HL-60 (cell line): ENCODE measurements around the gene CAMK1D.

Experiments used
- GABPA ChIP-seq: IDR thresholded peaks from 2 replicates; pipeline ENCODE4 v1.6.1; 2012; ENCODE audit warnings: low read depth
- POLR2AphosphoS5 ChIP-seq: IDR thresholded peaks from 2 replicates; pipeline ENCODE4 v1.6.1; 2012; ENCODE audit warnings: low read depth
- SPI1 ChIP-seq: IDR thresholded peaks from 2 replicates; pipeline ENCODE4 v1.6.1; 2012; ENCODE audit warnings: low read depth, mild to moderate bottlenecking, borderline replicate concordance
- TF ChIP-seq, protein P1 (sequence below): IDR thresholded peaks from one replicate; pipeline ENCODE4 v1.5.1; 2011; ENCODE audit warnings: low read length, control low read depth, inconsistent platforms; ENCODE audit not compliant: insufficient read depth
- TF ChIP-seq, protein P2 (sequence below): IDR thresholded peaks from 2 replicates; pipeline ENCODE4 v1.6.1; 2012; ENCODE audit warnings: low read depth; ENCODE audit not compliant: insufficient replicate concordance

DNA sequence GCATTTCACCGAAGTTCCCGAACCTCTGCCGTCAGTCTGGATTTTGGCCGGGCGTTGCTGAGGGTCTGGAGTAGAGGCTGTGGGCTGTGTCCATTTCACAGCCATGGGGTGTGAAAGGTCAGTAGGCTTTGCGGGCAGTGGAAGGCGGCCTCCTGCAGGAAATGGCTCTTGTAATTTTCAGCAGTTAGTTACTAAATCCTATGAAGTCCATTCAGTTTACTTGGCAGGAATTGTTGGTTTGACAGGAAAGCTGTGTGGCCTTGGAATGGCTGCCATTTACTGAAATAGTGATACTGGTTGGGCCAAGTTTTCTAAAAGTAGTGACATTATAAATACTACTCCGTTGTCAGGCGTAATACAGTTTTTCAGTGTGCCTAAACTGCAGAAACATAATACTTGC, 348.4 kb downstream of the CAMK1D start:
- TF ChIP-seq, protein P1, sequence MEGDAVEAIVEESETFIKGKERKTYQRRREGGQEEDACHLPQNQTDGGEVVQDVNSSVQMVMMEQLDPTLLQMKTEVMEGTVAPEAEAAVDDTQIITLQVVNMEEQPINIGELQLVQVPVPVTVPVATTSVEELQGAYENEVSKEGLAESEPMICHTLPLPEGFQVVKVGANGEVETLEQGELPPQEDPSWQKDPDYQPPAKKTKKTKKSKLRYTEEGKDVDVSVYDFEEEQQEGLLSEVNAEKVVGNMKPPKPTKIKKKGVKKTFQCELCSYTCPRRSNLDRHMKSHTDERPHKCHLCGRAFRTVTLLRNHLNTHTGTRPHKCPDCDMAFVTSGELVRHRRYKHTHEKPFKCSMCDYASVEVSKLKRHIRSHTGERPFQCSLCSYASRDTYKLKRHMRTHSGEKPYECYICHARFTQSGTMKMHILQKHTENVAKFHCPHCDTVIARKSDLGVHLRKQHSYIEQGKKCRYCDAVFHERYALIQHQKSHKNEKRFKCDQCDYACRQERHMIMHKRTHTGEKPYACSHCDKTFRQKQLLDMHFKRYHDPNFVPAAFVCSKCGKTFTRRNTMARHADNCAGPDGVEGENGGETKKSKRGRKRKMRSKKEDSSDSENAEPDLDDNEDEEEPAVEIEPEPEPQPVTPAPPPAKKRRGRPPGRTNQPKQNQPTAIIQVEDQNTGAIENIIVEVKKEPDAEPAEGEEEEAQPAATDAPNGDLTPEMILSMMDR = no peak
- no peak for TF ChIP-seq POLR2AphosphoS5
- TF ChIP-seq GABPA = no peak
- TF ChIP-seq, protein P2, sequence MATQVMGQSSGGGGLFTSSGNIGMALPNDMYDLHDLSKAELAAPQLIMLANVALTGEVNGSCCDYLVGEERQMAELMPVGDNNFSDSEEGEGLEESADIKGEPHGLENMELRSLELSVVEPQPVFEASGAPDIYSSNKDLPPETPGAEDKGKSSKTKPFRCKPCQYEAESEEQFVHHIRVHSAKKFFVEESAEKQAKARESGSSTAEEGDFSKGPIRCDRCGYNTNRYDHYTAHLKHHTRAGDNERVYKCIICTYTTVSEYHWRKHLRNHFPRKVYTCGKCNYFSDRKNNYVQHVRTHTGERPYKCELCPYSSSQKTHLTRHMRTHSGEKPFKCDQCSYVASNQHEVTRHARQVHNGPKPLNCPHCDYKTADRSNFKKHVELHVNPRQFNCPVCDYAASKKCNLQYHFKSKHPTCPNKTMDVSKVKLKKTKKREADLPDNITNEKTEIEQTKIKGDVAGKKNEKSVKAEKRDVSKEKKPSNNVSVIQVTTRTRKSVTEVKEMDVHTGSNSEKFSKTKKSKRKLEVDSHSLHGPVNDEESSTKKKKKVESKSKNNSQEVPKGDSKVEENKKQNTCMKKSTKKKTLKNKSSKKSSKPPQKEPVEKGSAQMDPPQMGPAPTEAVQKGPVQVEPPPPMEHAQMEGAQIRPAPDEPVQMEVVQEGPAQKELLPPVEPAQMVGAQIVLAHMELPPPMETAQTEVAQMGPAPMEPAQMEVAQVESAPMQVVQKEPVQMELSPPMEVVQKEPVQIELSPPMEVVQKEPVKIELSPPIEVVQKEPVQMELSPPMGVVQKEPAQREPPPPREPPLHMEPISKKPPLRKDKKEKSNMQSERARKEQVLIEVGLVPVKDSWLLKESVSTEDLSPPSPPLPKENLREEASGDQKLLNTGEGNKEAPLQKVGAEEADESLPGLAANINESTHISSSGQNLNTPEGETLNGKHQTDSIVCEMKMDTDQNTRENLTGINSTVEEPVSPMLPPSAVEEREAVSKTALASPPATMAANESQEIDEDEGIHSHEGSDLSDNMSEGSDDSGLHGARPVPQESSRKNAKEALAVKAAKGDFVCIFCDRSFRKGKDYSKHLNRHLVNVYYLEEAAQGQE = no peak
- TF ChIP-seq SPI1 = no peak
